T-helper 1 cell treated with Interleukin-12 subunit alpha and Interleukin-12 subunit beta and Interleukin-4 antibody, amounts not matched to agents 30 ng/mL and 1 ng/mL, for 36 hours (primary cell): ENCODE data around the gene EXOC3L1. TPM values are rescaled to one million over a fixed set of nuclear protein-coding genes. Genes with fewer than 3 reads are reported as not detected.

Experiments
- intact Hi-C: fragments of 100-400 bp; cut with micrococcal nuclease; formaldehyde crosslinking; loops from one replicate; pipeline ENCODE4 v1.15.1; 2024
- total RNA-seq: library from RNA; stranded (reverse); gene quantifications from 2 replicates; pipeline ENCODE4 v1.2.3, GENCODE V29; 2022

Gene EXOC3L1
- total RNA-seq, 1 donor from 2014 or later: 0.42 TPM

- intact Hi-C loops: no loop called here
Measured at GRCh38 chr16:67223992-67224391, 34.1 kb upstream of the EXOC3L1 start.

GRCh38 chr16:67216612-67217490 is 26.9 kb upstream of the EXOC3L1 start:
- intact Hi-C loops: no loop called here

- intact Hi-C loops: no loop called here
Measured at GRCh38 chr16:67215706-67216105, 25.8 kb upstream of the EXOC3L1 start.

- intact Hi-C loops: no loop called here
Measured at GRCh38 chr16:67213197-67214019, 23.5 kb upstream of the EXOC3L1 start.

GRCh38 chr16:67212766-67213165 is 22.8 kb upstream of the EXOC3L1 start:
- intact Hi-C loops: no loop called here

GRCh38 chr16:67211674-67212073 is 21.7 kb upstream of the EXOC3L1 start:
- intact Hi-C loops: no loop called here

GRCh38 chr16:67210069-67210937 is 20.4 kb upstream of the EXOC3L1 start:
- intact Hi-C loops: no loop called here

GRCh38 chr16:67209565-67209964 is 19.6 kb upstream of the EXOC3L1 start:
- intact Hi-C loops: no loop called here

- intact Hi-C loops: no loop called here
Measured at GRCh38 chr16:67208154-67208896, 18.4 kb upstream of the EXOC3L1 start.

- intact Hi-C loops: no loop called here
Measured at GRCh38 chr16:67207249-67208091, 17.5 kb upstream of the EXOC3L1 start.

GRCh38 chr16:67206838-67207248 is 16.9 kb upstream of the EXOC3L1 start:
- intact Hi-C loops: loop anchor here (1.0 kb wide), 1 partner anchor 11 kb away; no protein-coding TSS in a partner anchor

- intact Hi-C loops: loop anchor here (1.0 kb wide), 1 partner anchor 12 kb away; no protein-coding TSS in a partner anchor
Measured at GRCh38 chr16:67206129-67206837, 16.3 kb upstream of the EXOC3L1 start.

GRCh38 chr16:67204076-67204475 is 14.1 kb upstream of the EXOC3L1 start:
- intact Hi-C loops: no loop called here

GRCh38 chr16:67202956-67203493 is 13.1 kb upstream of the EXOC3L1 start:
- intact Hi-C loops: no loop called here

GRCh38 chr16:67202426-67202825 is 12.5 kb upstream of the EXOC3L1 start:
- intact Hi-C loops: no loop called here

GRCh38 chr16:67201411-67202345 is 11.7 kb upstream of the EXOC3L1 start:
- intact Hi-C loops: no loop called here

- intact Hi-C loops: no loop called here
Measured at GRCh38 chr16:67200491-67200890, 10.6 kb upstream of the EXOC3L1 start.

- intact Hi-C loops: no loop called here
Measured at GRCh38 chr16:67199808-67200198, 9.9 kb upstream of the EXOC3L1 start.
